ENCODE results near the gene KRT6A.

GRCh38 chr12:52508211-52508610, 15.2 kb upstream of the KRT6A start:
- TF ChIP-seq CTCF (IDR thresholded peaks at IDR 0.05) (no peak), POLR2A (IDR thresholded peaks at IDR 0.05) (no peak), EP300 (IDR thresholded peaks at IDR 0.05) (no peak)
